Muscle layer of duodenum (tissue), 2 donors: ENCODE measurements around the gene FAT1.
"Not testable (repeated sequence)": the region's sequence is repeated elsewhere in the genome, so short reads cannot be mapped to it uniquely, and the experiment has no call there.

Experiments used
- H3K27ac ChIP-seq: one replicate; pipeline ENCODE4 v1.7.0; 2013; ENCODE audit warnings: mild to moderate bottlenecking, low read length
- H3K27me3 ChIP-seq: one replicate; pipeline ENCODE4 v1.7.0; 2013; ENCODE audit warnings: low read depth, mild to moderate bottlenecking, control low read depth, low read length
- H3K36me3 ChIP-seq, 2 donors: one replicate each; pipeline ENCODE4 v1.7.0; 2013; ENCODE audit warnings: low read length in 2 of 2, control low read depth in 1 of 2, mild to moderate bottlenecking in 1 of 2; ENCODE audit not compliant: insufficient read depth in 2 of 2, control insufficient read depth in 1 of 2
- H3K4me1 ChIP-seq, 2 donors: one replicate each; pipeline ENCODE4 v1.7.0; 2013; ENCODE audit warnings: low read length in 2 of 2, mild to moderate bottlenecking in 2 of 2, control low read depth in 1 of 2, moderate library complexity in 1 of 2; ENCODE audit not compliant: insufficient read depth in 2 of 2, control insufficient read depth in 1 of 2
- H3K4me3 ChIP-seq, 2 donors: one replicate each; pipeline ENCODE4 v1.7.0; 2013; ENCODE audit warnings: low read length in 2 of 2, low read depth in 1 of 2, mild to moderate bottlenecking in 1 of 2
- H3K9me3 ChIP-seq, 2 donors: one replicate each; pipeline ENCODE4 v1.7.0; 2013; ENCODE audit warnings: low read length in 2 of 2, control low read depth in 1 of 2, mild to moderate bottlenecking in 1 of 2; ENCODE audit not compliant: control insufficient read depth in 1 of 2
- donor health status: healthy.

Gene FAT1

DNA sequence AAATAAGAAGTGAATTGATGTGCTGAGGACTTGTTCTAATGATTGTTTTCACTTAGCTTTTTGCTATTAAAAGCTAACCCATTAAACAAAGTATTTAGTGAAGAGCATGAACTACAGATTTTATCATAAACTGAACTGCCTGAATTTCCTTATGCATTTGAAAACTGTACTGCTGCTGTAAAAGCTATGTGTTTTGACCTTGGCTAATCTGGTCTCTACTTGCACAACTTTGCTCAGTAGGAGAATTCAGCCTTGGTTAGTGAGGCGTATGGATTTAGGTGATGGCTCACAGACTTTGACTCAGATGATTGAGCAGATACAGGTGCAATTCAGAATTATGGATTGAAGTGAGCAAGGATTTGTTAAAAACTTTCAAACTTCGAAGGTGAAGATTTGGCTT lies 38.7 kb upstream of the FAT1 start:
- H3K4me1 ChIP-seq: no peaks in the 10 kb centered on the region
- H3K36me3 ChIP-seq: no peaks in the 10 kb centered on the region
- H3K9me3 ChIP-seq: no peaks in the 10 kb centered on the region
- H3K27me3 ChIP-seq: no peaks in the 10 kb centered on the region
- H3K4me3 ChIP-seq: no peak overlapping the region
- no peak overlapping the region for H3K27ac ChIP-seq

DNA sequence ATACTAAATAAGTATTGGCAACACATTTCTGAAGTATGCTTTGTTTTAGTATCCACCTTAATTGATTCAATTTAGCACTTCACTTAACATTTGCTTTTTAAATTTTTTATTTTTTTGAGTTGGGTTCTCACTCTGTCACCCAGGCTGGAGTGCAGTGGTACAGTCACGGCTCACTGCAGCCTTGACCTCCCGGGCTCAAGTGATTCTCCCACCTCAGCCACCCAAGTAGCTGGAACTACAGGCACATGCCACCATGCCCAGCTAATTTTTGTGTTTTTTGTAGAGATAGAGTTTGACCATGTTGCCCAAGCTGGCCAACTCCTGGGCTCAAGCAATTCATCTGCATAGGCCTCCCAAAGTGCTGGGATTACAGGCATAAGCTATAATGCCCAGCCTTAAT lies 38.3 kb upstream of the FAT1 start:
- not testable (repeated sequence) for H3K27ac ChIP-seq, H3K4me1 ChIP-seq, H3K27me3 ChIP-seq, H3K4me3 ChIP-seq, H3K9me3 ChIP-seq, H3K36me3 ChIP-seq

DNA sequence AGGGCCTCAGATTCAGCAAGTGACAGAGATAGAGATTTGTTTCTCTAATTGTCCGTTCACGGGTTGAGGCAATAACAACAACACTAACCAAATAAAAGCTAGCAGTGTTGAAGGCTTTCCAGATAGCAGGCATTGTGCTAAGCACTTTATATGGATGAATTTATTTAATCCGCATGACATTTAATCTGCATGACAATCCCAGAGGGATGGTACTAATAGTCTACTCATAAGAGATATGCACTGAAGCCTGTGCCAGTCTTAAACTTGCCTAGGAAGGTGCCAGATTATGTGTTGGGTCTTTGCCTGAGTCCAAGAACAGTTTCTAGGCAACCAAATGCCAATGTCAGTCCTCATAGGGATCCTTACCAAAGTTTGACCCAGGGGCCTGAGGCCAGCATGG lies 37.7 kb upstream of the FAT1 start:
- Histone ChIP-seq H3K4me1 (no peaks in the 10 kb centered on the region), H3K27ac (no peak overlapping the region), H3K27me3 (no peaks in the 10 kb centered on the region), H3K9me3 (no peaks in the 10 kb centered on the region), H3K4me3 (no peak overlapping the region), H3K36me3 (no peaks in the 10 kb centered on the region)

DNA sequence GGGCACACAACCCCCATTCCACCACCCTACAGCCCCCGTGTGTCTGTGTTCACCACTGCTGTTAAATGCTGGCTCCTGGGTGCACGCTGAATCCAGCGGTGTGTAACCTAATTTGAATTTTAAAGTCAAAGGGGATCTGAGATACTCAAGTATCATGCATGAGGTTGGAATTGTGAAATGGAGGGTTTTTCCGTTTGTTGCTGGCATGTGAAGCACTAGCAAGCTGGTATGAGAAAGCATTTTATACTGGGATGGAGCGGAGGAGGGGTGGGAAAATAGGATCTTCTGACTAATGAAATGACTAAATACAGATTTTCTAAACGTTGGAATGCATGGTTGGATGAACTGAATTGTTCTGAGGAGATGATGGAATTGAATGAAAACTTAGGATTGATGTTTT lies 36.9 kb upstream of the FAT1 start:
- Histone ChIP-seq H3K36me3 (no peaks in the 10 kb centered on the region), H3K4me3 (no peak overlapping the region), H3K27ac (no peak overlapping the region), H3K27me3 (no peaks in the 10 kb centered on the region), H3K4me1 (no peaks in the 10 kb centered on the region), H3K9me3 (no peaks in the 10 kb centered on the region)

DNA sequence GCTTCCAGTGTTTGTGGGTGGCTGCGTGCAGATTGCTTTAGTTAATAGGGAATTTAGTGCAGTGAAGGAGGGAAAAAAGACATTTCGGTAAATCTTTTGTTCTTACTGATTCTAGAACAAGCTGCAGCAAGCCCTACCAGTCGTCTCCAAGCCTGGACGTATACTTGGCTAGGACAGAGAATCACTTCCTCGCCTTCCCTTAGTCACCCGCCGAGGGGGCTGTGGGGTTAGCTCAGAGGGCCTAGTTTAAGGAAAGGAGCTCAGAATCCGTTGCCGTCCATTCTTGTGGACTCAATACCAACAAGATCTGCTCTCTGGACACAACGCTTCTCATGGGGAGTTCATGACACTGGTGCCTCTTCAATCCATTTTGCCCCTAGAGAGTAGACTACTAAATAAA lies 36.3 kb upstream of the FAT1 start:
- Histone ChIP-seq H3K27me3 (no peaks in the 10 kb centered on the region), H3K4me3 (no peak overlapping the region)

DNA sequence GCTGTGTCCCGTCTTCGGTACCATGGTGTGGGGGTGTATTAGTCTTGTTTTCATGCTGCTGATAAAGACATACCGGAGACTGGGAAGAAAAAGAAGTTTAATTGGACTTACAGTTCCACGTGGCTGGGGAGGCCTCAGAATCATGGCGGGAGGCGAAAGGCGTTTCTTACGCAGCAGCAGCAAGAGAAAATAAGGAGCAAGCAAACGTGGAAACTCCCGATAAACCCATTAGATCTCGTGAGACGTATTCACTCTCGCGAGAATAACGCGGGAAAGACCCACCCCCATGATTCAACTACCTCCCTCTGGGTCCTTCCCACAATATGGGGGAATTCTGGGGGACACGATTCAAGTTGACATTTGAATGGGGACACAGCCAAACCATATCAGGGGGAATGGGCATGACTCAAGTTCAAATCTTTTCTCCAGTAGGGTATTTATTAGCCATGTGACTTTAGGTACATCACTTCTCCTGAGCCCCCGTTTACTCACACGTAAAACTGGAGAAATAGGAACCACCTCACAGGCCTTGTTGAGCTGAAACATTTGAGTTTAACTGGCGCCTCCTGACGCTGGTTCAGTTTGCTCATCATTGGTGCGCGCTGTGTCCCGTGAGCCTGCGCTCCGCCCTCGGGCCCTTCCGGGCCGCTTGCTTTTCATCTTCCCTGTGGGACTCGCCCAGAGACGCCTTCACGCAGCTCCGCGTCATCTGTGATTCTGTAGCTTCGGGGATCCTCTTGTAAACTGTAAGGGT lies 35.5 kb upstream of the FAT1 start:
- Histone ChIP-seq H3K4me1 (no peaks in the 10 kb centered on the region), H3K9me3 (no peaks in the 10 kb centered on the region), H3K27me3 (no peaks in the 10 kb centered on the region), H3K4me3 (no peak overlapping the region), H3K36me3 (no peaks in the 10 kb centered on the region), H3K27ac (no peak overlapping the region)

More for the DNA sequence above, 36.3 kb upstream of the FAT1 start:
- Histone ChIP-seq H3K27ac (no peak overlapping the region), H3K9me3 (no peaks in the 10 kb centered on the region), H3K4me1 (no peaks in the 10 kb centered on the region), H3K36me3 (no peaks in the 10 kb centered on the region)

DNA sequence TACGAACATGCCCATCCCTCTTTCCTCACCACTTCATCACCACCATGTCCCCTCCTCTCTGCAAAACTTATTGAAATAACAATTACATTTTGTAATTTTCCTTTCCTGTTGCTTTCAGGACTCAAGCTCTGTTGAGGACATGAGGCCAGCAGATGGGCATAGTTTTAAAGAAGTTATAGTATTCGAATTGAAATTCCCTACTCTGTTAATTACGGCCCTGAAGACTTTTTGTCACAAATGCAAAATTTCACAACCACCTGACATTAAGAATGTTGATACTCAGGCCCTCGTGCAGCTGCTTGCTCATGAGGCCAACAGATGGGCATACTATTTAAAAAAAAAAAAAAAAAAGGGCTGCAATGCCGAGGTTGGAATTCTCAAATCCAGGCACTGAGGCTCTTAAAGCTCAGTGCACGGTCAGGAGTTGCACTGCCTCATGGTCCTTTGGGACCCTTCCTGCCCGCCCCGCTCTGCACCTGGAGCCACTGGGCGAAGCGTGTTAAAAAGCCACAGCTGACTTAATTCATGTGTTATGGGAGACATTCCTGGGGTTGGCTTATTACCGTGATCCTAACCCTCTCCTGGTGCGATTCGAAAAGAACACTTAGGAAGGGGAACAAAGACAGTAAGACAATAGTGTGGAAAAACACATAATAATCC lies 34.2 kb upstream of the FAT1 start:
- H3K4me3 ChIP-seq: no peak overlapping the region
- H3K27me3 ChIP-seq: no peaks in the 10 kb centered on the region
- no peaks in the 10 kb centered on the region for H3K9me3 ChIP-seq
- H3K36me3 ChIP-seq: no peaks in the 10 kb centered on the region
- no peaks in the 10 kb centered on the region for H3K4me1 ChIP-seq
- H3K27ac ChIP-seq: no peak overlapping the region

DNA sequence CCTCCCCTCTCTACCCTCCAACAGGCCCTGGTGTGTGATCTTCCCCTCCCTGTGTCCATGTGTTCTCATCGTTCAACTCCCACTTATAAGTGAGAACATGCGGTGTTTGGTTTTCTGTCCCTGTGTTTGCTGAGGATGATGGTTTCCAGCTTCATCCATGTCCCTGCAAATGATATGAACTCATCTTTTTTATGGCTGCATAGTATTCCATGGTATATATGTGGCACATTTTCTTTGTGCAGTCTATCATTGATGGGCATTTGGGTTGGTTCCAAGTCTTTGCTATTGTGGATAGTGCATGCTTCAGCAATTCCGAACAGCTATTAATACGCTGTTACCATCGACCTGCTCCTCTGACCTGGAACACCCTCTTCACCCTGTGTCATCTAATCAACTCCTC lies 32.9 kb upstream of the FAT1 start:
- H3K9me3 ChIP-seq, H3K27ac ChIP-seq, H3K4me3 ChIP-seq, H3K4me1 ChIP-seq, H3K36me3 ChIP-seq, H3K27me3 ChIP-seq: not testable (repeated sequence)

DNA sequence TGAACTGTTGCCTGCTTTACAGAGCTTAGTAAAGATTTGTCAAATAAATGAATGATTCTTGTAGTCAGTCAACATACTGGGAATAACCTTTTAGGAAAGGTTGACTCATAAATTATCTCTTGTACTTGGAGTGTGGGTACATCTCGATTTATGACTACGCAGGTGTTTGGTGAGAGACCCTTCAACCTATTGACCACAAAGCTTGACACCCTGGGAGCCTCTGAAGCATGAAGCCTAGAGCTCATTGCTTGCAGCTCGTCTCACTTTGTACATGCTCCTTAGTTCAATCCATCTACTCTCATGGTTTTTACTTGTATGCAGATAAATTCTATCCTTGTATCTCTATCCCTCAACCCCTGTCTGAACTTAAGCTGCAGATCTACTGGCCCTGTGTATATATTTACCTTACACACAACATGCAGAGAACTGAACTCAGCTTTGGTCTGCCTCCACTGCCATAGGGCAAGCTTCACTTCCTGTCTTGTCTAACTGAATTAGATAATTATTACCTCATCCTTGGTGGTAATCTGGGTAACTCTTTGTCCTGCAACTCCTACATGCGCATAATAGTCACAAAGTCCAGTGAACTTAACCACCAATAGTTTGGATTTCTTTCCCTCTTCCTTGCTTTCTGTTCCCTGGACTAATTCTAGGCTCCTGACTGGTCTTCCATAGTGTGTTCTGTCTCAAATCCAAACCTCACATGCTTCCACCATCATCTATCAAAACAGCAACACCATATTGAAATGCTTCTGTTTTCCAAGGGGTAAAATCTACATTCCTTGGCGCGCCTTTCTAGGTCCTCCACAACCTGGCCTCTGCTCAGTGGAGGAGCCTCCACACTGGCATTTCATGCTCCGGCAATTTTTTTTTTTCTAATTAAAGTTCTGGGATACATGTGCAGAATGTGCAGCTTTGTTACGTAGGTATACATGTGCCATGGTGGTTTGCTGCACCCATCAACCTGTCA lies 32.2 kb upstream of the FAT1 start:
- Histone ChIP-seq H3K9me3 (no peaks in the 10 kb centered on the region), H3K36me3 (no peaks in the 10 kb centered on the region), H3K27me3 (no peaks in the 10 kb centered on the region), H3K4me3 (no peak overlapping the region), H3K27ac (no peak overlapping the region), H3K4me1 (no peaks in the 10 kb centered on the region)

DNA sequence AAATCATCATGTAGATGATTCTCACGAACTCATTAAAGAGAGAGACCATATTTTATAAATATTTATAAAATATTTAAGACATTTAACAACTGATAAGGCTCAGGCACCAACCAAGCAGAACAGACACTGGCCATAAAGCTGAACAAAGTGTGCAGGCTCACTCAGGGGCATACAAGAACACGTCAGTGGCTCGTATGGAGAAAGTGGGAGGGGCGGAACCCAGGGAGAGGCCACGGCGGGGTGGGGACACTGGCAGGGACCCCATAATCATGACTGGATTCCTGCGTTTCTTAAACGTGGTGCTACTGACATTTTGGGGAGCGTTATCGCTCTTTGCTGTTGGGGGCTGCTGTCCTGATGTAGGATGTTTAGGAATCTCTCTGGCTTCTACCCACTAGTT lies 31.3 kb upstream of the FAT1 start:
- Histone ChIP-seq H3K9me3 (no peaks in the 10 kb centered on the region), H3K36me3 (no peaks in the 10 kb centered on the region), H3K27ac (no peak overlapping the region), H3K27me3 (no peaks in the 10 kb centered on the region), H3K4me1 (no peaks in the 10 kb centered on the region), H3K4me3 (no peak overlapping the region)

DNA sequence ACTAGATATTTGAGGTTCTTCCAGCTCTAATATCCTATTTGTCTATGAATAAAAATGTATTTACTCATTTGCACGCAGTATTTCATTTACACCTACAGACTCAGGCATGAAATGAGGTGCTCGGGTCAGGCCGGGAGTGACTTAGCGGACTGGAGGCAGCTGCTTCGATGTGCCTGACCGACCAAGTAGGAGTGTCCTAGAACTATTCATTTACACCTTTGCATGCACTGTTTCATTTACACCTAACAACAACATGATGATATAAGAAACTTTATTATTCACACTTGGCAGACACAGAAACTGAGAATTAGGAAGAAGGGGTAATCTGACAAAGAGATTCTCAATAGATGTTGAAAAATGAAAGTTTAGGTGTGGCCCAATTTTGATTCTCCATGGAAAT lies 28.7 kb upstream of the FAT1 start:
- H3K4me3 ChIP-seq: no peak overlapping the region
- H3K27me3 ChIP-seq: no peaks in the 10 kb centered on the region
- no peaks in the 10 kb centered on the region for H3K9me3 ChIP-seq
- H3K27ac ChIP-seq: no peak overlapping the region
- no peaks in the 10 kb centered on the region for H3K36me3 ChIP-seq
- H3K4me1 ChIP-seq: no peaks in the 10 kb centered on the region
